ENCODE measurements around the gene OLFM4. TPM values are rescaled to one million over a fixed set of nuclear protein-coding genes. Genes with fewer than 3 reads are reported as not detected.

Gene OLFM4, protein sequence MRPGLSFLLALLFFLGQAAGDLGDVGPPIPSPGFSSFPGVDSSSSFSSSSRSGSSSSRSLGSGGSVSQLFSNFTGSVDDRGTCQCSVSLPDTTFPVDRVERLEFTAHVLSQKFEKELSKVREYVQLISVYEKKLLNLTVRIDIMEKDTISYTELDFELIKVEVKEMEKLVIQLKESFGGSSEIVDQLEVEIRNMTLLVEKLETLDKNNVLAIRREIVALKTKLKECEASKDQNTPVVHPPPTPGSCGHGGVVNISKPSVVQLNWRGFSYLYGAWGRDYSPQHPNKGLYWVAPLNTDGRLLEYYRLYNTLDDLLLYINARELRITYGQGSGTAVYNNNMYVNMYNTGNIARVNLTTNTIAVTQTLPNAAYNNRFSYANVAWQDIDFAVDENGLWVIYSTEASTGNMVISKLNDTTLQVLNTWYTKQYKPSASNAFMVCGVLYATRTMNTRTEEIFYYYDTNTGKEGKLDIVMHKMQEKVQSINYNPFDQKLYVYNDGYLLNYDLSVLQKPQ
- polyA plus RNA-seq (2013, experiment 1 of 2), result not detected
- 0.01 TPM for polyA plus RNA-seq (2013, experiment 2 of 2)

DNA sequence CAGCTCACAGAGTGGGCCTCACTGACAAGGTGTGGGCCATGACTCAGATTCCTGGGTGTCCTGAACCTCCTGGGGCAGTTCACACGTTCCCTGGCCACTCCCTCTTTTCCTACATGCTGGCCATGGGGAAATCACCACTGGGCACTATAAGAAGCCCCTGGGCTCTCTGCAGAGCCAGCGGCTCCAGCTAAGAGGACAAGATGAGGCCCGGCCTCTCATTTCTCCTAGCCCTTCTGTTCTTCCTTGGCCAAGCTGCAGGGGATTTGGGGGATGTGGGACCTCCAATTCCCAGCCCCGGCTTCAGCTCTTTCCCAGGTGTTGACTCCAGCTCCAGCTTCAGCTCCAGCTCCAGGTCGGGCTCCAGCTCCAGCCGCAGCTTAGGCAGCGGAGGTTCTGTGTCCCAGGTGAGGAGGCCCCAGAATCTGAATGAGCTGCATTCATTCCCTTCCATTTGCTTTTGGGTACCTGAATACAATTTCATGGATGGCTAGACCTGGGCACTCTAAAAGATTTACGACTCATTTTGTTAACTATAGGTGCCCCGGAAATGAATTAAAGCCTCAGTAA lies at the start of gene OLFM4:
OLFM4 (plus strand) TSS at position 177 of the 567 bp plus-strand sequence; CDS start at position 201, 24 bp downstream.
- H4K8ac ChIP-seq (ENCODE audit: low read depth, low read length), result no peak within 1 kb of the TSS
- H3K4me3 ChIP-seq (ENCODE audit: low read length in 2 of 2), result no peak within 1 kb of the TSS
- H3K9ac ChIP-seq (ENCODE audit: low read depth, low read length, poor library complexity), result no peak within 1 kb of the TSS
- no peak within 1 kb of the TSS for H4K91ac ChIP-seq (ENCODE audit: low read depth, low read length, poor library complexity)
- H3K9me3 ChIP-seq (replicated peaks in 1 of 2; ENCODE audit: control insufficient read depth in 2 of 2, insufficient read depth in 1 of 2, low read depth in 1 of 2, low read length in 2 of 2), result no peaks in the 10 kb centered on the region
- no CpG with 5 or more reads among the region's 9 CpGs for WGBS, 2 donors (ENCODE audit: extremely low coverage in 2 of 2, insufficient read length in 2 of 2, insufficient replicate concordance in 1 of 2)
- no peak for DNase-seq (ENCODE audit: low spot score)
- H2BK15ac ChIP-seq (ENCODE audit: low read length), result no peak within 1 kb of the TSS
- no peak within 1 kb of the TSS for H3K27ac ChIP-seq (replicated peaks; ENCODE audit: low read length)
- no peak within 1 kb of the TSS for H3K4me2 ChIP-seq (ENCODE audit: insufficient read depth, low read length, poor library complexity, severe bottlenecking)
- H3K36me3 ChIP-seq (replicated peaks in 1 of 2; ENCODE audit: control insufficient read depth in 2 of 2, insufficient read depth in 2 of 2, low read length in 2 of 2), result no peaks in the 10 kb centered on the region
- no peak within 1 kb of the TSS for H2AK5ac ChIP-seq (ENCODE audit: low read depth, low read length)
- no peaks in the 10 kb centered on the region for H3K79me1 ChIP-seq (ENCODE audit: low read depth, low read length)
- H3K27me3 ChIP-seq (ENCODE audit: control insufficient read depth in 3 of 3, insufficient read depth in 3 of 3, low read depth in 1 of 3, low read length in 3 of 3), result no peaks in the 10 kb centered on the region
- H3K4me1 ChIP-seq (ENCODE audit: control insufficient read depth in 2 of 2, insufficient read depth in 1 of 2, low read depth in 1 of 2, low read length in 2 of 2), result peaks cover 2 to 13% of the 10 kb centered on the region in 2 donors
- no peak within 1 kb of the TSS for H2BK12ac ChIP-seq (ENCODE audit: low read length)
- H3K4ac ChIP-seq (ENCODE audit: low read length), result no peak within 1 kb of the TSS
- no peak within 1 kb of the TSS for H3K14ac ChIP-seq (ENCODE audit: low read length)
- H3K18ac ChIP-seq (ENCODE audit: low read length), result no peak within 1 kb of the TSS
- H2BK5ac ChIP-seq (ENCODE audit: low read length), result no peak within 1 kb of the TSS
- H2BK120ac ChIP-seq (ENCODE audit: low read depth, low read length), result no peak within 1 kb of the TSS
- H2AFZ ChIP-seq (ENCODE audit: low read length), result peak within 1 kb of the TSS; percentile 20
- no peak within 1 kb of the TSS for H3K23ac ChIP-seq (ENCODE audit: low read depth, low read length, poor library complexity)

DNA sequence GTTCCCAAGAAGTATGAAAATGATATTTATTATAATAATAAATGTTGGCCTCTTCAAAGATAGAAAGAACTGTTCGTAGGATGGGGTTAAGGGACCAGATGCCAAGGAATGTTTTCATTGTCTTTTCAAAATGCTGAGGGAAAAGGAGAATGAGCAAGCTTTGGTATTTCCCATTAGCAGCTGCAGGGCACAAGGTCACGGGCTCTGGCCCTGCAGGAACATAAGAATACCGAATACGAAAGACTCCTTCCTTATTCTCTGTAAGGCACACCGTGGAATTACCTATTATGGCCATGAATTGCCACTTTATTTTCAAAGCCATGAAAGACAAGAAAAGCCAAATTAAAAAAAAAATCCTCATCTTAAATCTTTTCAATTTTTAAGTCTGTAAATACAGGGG lies 49.6 kb upstream of the OLFM4 start:
- Histone ChIP-seq H2BK15ac (ENCODE audit: low read length) (no peak overlapping the region), H3K9ac (ENCODE audit: low read depth, low read length, poor library complexity) (no peak overlapping the region), H3K27ac (replicated peaks; ENCODE audit: low read length) (no peak overlapping the region), H3K4me2 (ENCODE audit: insufficient read depth, low read length, poor library complexity, severe bottlenecking) (no peak overlapping the region), H4K91ac (ENCODE audit: low read depth, low read length, poor library complexity) (no peak overlapping the region), H2BK5ac (ENCODE audit: low read length) (no peak overlapping the region), H3K18ac (ENCODE audit: low read length) (no peak overlapping the region), H3K4me3 (ENCODE audit: low read length in 2 of 2) (no peak overlapping the region), H4K8ac (ENCODE audit: low read depth, low read length) (no peak overlapping the region), H3K23ac (ENCODE audit: low read depth, low read length, poor library complexity) (no peak overlapping the region), H3K36me3 (replicated peaks in 1 of 2; ENCODE audit: control insufficient read depth in 2 of 2, insufficient read depth in 2 of 2, low read length in 2 of 2) (no peaks in the 10 kb centered on the region), H2AK5ac (ENCODE audit: low read depth, low read length) (no peak overlapping the region), H2BK12ac (ENCODE audit: low read length) (no peak overlapping the region), H2AFZ (ENCODE audit: low read length) (no peak overlapping the region), H3K14ac (ENCODE audit: low read length) (no peak overlapping the region), H3K27me3 (ENCODE audit: control insufficient read depth in 3 of 3, insufficient read depth in 3 of 3, low read depth in 1 of 3, low read length in 3 of 3) (no peaks in the 10 kb centered on the region), H3K4me1 (ENCODE audit: control insufficient read depth in 2 of 2, insufficient read depth in 1 of 2, low read depth in 1 of 2, low read length in 2 of 2) (peaks cover 16 to 29% of the 10 kb centered on the region in 2 donors), H3K4ac (ENCODE audit: low read length) (no peak overlapping the region), H3K9me3 (replicated peaks in 1 of 2; ENCODE audit: control insufficient read depth in 2 of 2, insufficient read depth in 1 of 2, low read depth in 1 of 2, low read length in 2 of 2) (no peaks in the 10 kb centered on the region), H2BK120ac (ENCODE audit: low read depth, low read length) (no peak overlapping the region), H3K79me1 (ENCODE audit: low read depth, low read length) (no peaks in the 10 kb centered on the region)
- no CpG with 5 or more reads among the region's 5 CpGs for WGBS, 2 donors (ENCODE audit: extremely low coverage in 2 of 2, insufficient read length in 2 of 2, insufficient replicate concordance in 1 of 2)
- no peak for DNase-seq (ENCODE audit: low spot score)

DNA sequence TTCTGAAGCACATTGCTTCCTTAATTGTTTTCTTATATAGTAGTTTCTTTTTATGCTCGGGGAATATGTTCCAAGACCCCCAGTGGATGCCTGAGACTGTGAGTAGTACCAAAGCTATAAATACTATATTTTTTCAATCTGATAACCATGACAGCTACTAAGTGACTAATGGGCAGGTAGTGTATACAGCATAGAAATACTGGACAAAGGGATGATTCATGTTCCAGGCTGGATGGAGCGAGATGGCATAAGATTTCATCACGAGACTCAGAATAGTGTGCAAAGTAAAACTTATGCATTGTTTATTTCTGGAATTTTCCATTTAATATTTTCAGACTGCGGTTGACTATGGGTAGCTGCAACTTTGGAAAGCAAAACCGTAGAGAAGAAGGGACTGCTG lies 47.9 kb upstream of the OLFM4 start:
- Histone ChIP-seq H3K4me3 (ENCODE audit: low read length in 2 of 2) (no peak overlapping the region), H3K9ac (ENCODE audit: low read depth, low read length, poor library complexity) (no peak overlapping the region)

DNA sequence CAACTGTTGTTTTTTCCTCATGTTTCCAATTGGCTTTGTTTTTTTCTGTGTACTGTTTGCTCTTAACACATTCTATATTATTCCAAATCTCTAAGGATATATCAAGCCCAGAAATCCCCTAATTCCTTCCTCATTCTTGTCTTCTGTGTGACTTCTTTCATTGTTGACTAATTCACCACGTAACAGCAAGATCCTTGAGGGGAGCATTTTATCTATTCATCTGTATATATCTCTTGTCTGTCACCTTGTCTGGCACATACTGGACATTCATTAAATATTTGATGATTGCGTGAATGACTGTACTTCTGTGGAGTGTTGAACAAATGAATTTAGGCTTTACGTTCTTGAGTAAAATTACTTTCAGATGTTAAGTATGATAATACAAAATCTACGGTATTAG lies 44.8 kb upstream of the OLFM4 start:
- Histone ChIP-seq H2BK5ac (ENCODE audit: low read length) (no peak overlapping the region), H3K14ac (ENCODE audit: low read length) (no peak overlapping the region), H3K18ac (ENCODE audit: low read length) (no peak overlapping the region), H3K27ac (replicated peaks; ENCODE audit: low read length) (no peak overlapping the region), H3K9me3 (replicated peaks in 1 of 2; ENCODE audit: control insufficient read depth in 2 of 2, insufficient read depth in 1 of 2, low read depth in 1 of 2, low read length in 2 of 2) (no peaks in the 10 kb centered on the region), H2BK15ac (ENCODE audit: low read length) (no peak overlapping the region), H3K27me3 (ENCODE audit: control insufficient read depth in 3 of 3, insufficient read depth in 3 of 3, low read depth in 1 of 3, low read length in 3 of 3) (no peaks in the 10 kb centered on the region), H2BK120ac (ENCODE audit: low read depth, low read length) (no peak overlapping the region), H2BK12ac (ENCODE audit: low read length) (no peak overlapping the region), H3K23ac (ENCODE audit: low read depth, low read length, poor library complexity) (no peak overlapping the region), H2AFZ (ENCODE audit: low read length) (no peak overlapping the region), H4K91ac (ENCODE audit: low read depth, low read length, poor library complexity) (no peak overlapping the region), H3K4me1 (ENCODE audit: control insufficient read depth in 2 of 2, insufficient read depth in 1 of 2, low read depth in 1 of 2, low read length in 2 of 2) (peaks cover 10 to 21% of the 10 kb centered on the region in 2 donors), H3K79me1 (ENCODE audit: low read depth, low read length) (no peaks in the 10 kb centered on the region), H3K9ac (ENCODE audit: low read depth, low read length, poor library complexity) (no peak overlapping the region), H3K4me2 (ENCODE audit: insufficient read depth, low read length, poor library complexity, severe bottlenecking) (no peak overlapping the region), H3K4ac (ENCODE audit: low read length) (no peak overlapping the region), H3K36me3 (replicated peaks in 1 of 2; ENCODE audit: control insufficient read depth in 2 of 2, insufficient read depth in 2 of 2, low read length in 2 of 2) (no peaks in the 10 kb centered on the region), H2AK5ac (ENCODE audit: low read depth, low read length) (no peak overlapping the region), H4K8ac (ENCODE audit: low read depth, low read length) (no peak overlapping the region), H3K4me3 (ENCODE audit: low read length in 2 of 2) (no peak overlapping the region)
- WGBS, 2 donors (ENCODE audit: extremely low coverage in 2 of 2, insufficient read length in 2 of 2, insufficient replicate concordance in 1 of 2), result no CpG with 5 or more reads among the region's 4 CpGs
- DNase-seq (ENCODE audit: low spot score), result no peak

More for the DNA sequence above, 47.9 kb upstream of the OLFM4 start:
- Histone ChIP-seq H2BK15ac (ENCODE audit: low read length) (no peak overlapping the region), H3K23ac (ENCODE audit: low read depth, low read length, poor library complexity) (no peak overlapping the region), H3K27ac (replicated peaks; ENCODE audit: low read length) (no peak overlapping the region), H3K79me1 (ENCODE audit: low read depth, low read length) (no peaks in the 10 kb centered on the region), H3K4me2 (ENCODE audit: insufficient read depth, low read length, poor library complexity, severe bottlenecking) (no peak overlapping the region), H2BK5ac (ENCODE audit: low read length) (no peak overlapping the region), H4K91ac (ENCODE audit: low read depth, low read length, poor library complexity) (no peak overlapping the region), H3K36me3 (replicated peaks in 1 of 2; ENCODE audit: control insufficient read depth in 2 of 2, insufficient read depth in 2 of 2, low read length in 2 of 2) (no peaks in the 10 kb centered on the region), H3K4ac (ENCODE audit: low read length) (no peak overlapping the region), H3K27me3 (ENCODE audit: control insufficient read depth in 3 of 3, insufficient read depth in 3 of 3, low read depth in 1 of 3, low read length in 3 of 3) (no peaks in the 10 kb centered on the region), H3K18ac (ENCODE audit: low read length) (no peak overlapping the region), H3K9me3 (replicated peaks in 1 of 2; ENCODE audit: control insufficient read depth in 2 of 2, insufficient read depth in 1 of 2, low read depth in 1 of 2, low read length in 2 of 2) (no peaks in the 10 kb centered on the region), H2BK12ac (ENCODE audit: low read length) (no peak overlapping the region), H3K14ac (ENCODE audit: low read length) (no peak overlapping the region), H3K4me1 (ENCODE audit: control insufficient read depth in 2 of 2, insufficient read depth in 1 of 2, low read depth in 1 of 2, low read length in 2 of 2) (peaks cover 10 to 29% of the 10 kb centered on the region in 2 donors), H2AFZ (ENCODE audit: low read length) (peak overlapping the region; percentile 61), H4K8ac (ENCODE audit: low read depth, low read length) (no peak overlapping the region), H2BK120ac (ENCODE audit: low read depth, low read length) (no peak overlapping the region), H2AK5ac (ENCODE audit: low read depth, low read length) (no peak overlapping the region)
- no peak for DNase-seq (ENCODE audit: low spot score)
- WGBS, 2 donors (ENCODE audit: extremely low coverage in 2 of 2, insufficient read length in 2 of 2, insufficient replicate concordance in 1 of 2), result no CpG with 5 or more reads among the region's 5 CpGs
